ENCODE results near the gene TMED7.
A peak's percentile ranks its signal among the peaks of the same experiment; 100 is the strongest.
"Not testable (repeated sequence)": the region's sequence is repeated elsewhere in the genome, so short reads cannot be mapped to it uniquely, and the experiment has no call there.

Gene TMED7

DNA sequence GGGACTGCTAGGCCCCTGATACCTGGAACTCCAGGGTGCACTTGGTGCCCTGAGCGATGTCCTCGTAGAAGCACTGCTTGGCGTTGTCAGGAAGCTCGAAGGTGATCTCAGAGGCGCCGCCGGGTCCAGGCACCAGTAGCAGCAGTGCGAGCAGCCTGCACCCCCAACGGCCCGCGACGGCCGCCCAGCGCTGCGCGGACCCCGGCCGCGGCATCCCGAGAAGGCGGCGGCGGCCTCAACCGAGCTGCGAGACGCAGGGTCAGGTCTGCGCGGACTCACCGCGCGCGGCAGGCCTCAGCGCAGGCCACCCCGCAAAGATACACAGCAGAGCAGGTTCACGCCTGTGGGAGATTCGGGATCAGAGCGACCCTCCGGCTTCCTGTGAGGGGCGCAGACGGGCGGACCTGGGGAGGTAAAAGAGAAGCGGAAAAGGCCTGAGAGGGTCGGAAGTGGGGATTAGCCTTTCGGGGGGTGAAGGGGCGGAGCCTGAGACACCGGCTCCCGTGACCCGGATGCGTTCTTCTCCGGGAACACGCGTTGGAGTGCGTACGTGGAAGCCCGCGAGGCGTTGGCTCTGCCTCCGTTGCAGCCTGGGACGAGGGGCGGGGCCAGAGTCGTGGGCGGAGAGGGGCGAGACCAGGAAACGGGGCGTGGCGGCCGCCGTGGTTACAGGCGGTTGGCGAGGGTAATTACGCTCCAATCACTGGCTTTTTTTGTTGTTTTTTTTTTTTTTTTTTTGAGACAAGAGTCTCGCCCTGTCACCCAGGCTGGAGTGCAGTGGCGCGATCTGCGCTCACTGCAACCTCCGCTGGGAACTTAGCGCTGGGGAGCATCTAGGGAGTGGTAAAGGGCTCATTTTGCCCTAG, at the start of gene TMED7:
Gene TMED7, minus strand, starts transcription at position 458 of the 866 bp plus-strand sequence. Its CDS starts 244 bp downstream, at position 214.
- DNase-seq = peak; percentile 94

DNA sequence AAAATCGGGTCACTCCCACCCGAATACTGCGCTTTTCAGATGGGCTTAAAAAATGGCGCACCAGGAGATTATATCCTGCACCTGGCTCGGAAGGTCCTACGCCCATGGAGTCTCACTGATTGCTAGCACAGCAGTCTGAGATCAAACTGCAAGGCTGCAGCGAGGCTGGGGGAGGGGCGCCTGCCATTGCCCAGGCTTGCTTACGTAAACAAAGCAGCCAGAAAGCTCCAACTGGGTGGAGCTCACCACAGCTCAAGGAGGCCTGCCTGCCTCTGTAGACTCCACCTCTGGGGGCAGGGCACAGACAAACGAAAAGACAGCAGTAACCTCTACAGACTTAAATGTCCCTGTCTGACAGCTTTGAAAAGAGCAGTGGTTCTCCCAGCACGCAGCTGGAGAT, 48.9 kb upstream of the TMED7 start:
- DNase-seq = not testable (repeated sequence)

DNA sequence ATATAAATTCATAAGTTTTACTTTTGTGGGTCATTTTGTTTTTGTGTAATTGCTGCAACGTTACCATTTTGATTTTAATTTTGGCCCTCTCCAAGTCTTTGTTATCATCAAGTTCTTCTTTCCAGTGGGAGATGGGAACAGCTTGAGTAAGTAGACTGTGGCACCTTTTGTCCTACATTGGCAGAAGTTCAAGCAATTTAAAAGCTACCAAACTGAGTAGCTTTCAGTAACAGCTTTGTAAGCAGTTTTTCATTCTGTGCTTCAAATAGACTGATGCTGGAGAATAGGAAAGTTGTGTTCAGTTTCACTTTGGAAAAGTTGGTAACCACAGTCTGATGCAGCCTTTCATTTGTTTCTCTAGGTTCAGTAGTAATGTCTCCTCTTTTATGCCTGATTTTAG, 47.8 kb upstream of the TMED7 start:
- peak; percentile 20 for DNase-seq

DNA sequence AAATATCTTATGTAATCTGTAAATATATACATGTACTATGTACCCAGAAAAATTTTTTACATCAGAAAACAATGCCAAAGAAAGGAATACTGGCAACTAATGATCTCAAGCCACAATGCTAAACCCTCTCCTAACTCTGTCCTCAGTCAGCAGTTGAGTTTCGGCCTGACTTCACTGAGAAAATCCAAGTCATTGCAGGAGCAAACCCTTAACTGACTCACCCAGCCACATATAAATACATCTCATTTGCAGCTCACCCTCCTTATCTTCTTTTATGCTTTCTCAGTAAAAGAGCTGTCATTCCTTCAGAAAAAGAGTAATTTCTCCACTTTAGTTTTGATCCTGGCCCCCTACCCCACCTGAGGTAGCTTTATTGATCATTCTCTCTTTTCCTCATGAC, 46.1 kb upstream of the TMED7 start:
- DNase-seq = no peak

DNA sequence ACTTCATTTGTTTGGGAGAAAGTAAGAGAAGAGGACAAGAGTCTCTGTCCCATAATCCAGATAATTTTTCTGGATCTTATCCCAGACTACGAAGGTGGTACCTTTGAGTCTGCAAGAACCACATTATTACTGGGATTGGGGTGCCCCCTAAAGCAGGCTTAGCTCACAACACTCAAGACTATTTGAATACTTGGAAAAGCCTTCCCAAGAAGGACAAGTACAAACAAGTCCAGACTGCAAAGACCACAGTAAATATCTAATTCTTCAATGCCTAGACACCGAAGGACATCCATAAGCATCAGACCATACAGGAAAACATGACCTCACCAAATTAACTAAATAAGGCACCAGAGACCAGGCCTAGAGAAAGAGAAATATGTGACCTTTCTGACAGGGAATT, 40.2 kb upstream of the TMED7 start:
- no peak for DNase-seq

DNA sequence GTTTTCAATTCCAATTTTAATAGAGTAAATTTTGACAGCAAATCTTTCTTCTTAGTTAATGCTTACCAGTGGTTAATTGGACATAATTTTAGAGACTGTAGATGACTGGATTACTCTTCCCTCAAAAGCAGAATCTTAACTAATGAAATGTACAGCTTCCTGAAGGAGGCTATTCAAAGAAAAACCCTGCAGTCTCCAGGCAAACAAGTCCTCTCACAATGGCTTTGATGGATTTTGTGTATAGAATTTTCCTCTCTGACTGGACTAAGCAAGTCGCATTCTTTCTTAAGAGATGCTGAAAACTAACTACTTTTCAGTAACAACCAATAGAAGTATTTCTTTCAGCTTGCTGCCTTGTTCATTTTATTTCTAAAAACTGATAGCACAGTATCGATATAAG, 35.7 kb upstream of the TMED7 start:
- no peak for DNase-seq

DNA sequence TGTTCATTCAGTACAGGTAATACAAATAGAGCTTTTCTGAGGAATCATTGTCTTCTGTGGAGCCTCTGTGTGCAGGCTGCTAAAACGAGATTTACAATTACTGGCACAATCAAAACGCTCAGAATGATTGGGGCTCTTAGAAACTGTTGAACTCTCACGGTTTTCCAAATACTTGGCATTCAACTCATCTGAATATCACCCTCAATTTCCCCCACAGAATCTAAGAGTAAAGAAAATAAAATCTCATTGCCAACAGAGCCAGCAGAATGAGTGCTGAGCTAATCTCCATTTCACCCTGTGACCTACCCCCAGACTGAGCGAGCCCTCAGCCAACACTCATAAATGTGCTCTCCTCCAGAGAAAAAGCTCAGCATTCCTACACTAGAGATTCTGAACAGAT, 35.3 kb upstream of the TMED7 start:
- DNase-seq = no peak

DNA sequence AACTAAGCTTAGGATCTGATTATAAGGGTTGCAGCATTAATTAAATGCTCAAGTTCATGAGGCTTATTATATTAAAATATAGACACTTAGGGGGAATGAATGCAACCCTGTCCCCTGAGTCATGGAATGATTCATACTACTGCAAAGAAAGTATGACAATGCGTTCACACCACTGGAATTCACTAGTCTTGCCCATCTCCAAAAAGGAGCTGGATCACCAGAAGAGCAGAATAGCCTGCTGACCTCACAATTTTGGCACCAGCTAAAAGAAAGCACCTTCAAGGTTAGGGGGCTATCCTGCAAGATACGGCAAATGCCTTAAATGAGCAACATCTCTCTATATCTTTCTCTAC, 32.0 kb upstream of the TMED7 start:
- DNase-seq = no peak

DNA sequence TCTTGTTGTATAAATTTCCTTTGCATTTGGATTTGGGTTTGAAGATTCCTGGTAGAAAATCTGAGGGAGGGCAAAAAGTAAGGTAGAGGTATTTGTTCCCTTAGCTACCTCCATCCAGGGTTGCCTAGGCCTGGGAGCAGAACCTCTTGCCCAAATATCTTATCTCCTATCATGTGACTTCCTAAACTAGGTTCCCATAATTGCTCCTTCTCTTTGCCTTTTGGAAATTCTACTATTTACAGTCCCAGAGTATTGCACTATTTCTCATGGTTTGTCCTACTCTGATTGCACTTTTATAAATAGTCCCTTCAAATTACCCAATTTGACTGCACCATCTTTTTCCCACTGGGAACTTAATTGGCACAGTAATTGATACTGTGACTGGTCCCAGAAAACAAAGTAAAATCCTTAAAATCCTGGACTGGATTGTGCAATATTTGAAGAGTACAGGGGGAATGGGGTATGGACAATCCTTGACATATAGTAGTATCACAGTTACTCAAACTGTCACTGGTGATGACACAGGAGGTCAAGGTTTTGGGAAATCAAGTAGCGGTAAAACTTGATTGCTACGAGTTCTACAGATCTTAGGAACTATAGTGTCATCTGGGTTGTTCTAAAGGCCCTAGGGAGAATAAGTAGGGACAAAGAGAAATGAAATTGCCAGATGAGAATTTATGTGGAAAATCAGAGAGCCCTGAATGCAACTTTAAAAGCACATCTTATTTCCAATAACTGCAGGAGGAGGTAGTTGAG, 31.5 kb upstream of the TMED7 start:
- no peak for DNase-seq

DNA sequence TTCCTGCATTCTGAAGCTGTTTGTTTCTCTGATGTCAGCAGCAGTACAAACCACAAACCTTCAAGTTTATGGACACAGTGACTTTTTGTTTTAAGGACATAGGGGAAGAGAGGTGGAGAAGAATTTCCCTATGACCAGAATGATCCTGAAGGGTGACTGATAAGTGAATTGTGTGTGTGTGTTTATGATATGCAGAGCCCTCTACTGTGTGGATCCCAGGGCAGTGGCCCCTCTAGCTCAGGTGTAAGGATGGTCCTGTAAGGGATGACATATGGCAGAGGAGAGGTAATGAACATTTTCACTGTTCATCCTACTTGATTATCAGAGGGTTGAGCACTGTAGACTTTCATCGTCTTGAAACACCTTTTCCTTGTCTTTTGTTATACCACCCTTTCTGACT, 30.6 kb upstream of the TMED7 start:
- DNase-seq = no peak

DNA sequence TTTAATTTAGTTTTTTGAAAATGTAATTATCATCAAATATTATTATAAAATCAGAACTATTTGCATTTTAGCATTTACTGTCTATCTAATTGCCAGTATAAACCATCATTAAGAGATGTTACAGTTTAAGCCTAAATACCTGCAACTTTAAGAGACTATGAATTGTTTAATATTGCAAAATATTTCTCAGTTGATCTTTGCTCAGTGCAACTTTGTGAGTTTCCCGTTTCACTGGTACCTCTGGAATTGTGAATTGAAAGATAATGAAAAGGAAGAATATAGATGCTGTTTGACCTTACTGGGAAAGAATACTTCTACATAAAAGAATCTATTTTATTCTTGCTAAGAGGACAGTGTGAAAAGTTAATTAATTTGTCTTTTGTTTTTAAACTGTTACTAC, 30.2 kb upstream of the TMED7 start:
- no peak for DNase-seq

DNA sequence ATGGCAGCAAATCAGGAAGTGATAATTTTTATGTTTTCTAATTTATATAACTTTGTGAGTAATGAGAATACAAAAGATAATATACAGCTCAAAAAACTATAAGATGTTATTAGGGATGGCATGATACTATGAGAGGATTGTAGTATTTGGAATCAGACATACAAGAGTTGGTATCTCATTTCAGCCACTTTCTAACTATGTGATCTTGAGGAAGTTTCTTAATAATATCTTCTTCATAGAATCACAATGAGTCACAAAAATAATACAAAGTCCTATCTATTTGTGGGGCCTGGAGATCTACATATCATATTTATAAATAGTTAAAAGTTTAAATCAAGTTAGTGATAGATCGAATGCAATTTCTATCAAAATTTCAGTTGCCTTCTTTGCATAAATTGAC, 23.7 kb upstream of the TMED7 start:
- DNase-seq = no peak

DNA sequence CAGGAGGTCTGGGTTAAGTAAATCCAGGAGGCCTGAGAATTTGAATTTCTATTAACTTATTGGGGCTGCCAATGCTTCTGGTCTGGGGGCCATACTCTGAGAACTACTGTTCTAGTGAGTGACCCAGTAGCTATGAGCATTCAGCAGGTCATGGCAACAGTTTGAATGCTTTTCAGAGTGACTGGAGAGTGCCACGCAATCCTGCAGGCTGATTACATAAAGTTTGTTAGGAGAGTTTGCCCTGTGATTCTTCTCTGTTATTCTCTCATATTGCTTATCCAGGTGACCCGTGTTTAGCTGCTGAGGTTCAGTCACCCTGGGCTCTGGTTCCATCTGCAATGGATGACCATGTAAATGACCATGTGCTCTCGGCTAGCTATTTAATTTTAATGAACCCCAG, 22.2 kb upstream of the TMED7 start:
- no peak for DNase-seq

DNA sequence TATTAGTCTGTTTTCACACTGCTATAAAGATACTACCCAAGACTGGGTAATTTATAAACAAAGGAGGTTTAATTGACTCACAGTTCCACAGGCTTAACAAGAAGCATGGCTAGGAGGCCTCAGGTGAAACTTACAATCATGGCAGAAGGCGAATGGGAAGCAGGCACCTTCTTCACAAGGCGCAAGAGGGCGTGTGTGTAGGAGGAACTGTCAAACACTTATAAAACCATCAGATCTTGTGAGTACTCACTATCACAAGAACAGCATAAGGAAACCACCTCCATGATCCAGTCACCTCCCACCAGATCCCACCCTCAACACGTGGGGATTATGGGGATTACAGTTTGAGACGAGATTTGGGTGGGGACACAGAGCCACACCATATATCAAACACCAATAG, 19.6 kb upstream of the TMED7 start:
- not testable (repeated sequence) for DNase-seq

DNA sequence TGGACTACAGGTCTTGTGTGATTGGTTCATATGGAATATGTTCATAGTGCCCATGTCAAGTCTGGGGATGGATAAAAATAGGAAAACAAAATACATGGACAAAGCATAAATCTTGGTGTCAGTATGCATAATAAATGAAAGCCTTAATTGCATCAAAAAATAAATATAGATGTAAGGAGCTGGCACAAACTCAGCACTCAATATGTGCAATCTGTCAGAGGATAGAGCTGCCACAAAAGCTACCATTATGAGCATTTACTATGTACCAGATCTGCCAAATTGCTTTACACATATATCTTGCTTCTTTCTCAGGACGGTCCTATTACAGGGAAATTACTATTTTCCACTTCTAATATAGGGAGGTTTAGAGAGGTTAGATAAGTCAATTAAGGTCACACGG, 18.2 kb upstream of the TMED7 start:
- peak; percentile 64 for DNase-seq

DNA sequence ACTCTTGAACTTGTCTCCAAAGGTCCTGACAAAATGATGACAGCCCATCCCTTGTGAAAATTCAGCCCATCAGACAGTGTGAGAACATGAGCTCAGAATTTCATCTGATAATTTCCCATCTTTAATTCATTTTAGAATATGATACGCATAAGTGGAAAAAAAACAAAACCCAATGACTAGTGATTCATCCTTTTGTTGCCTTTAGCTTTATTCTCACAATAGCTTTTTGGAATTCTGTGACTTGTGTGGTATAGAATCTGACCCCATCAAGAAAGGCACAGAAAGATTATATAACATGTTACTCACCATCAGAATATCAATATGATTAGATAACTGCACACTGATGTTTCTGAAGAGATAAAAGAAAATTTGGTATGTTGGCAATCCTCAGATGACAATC, 16.1 kb upstream of the TMED7 start:
- no peak for DNase-seq

DNA sequence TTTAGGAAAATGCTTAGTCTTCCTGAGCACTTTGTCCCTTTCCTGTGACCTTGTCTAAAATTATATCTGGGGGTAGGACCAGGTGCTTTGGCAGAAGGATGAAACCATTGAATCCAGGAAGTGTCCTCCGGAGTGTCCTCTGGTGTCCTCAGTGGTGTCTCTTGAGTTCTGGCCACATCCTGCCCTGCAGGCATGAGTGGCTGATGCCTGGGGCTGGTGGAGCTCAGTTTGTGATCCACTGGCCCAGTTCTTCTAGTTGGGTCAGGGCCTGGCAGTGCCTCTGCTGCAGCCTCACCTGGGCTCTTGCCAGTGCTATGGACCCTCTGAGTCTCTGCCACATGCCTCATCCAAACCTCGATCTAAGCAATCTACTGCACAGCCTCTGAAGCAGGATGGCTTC, 14.4 kb upstream of the TMED7 start:
- DNase-seq = no peak

DNA sequence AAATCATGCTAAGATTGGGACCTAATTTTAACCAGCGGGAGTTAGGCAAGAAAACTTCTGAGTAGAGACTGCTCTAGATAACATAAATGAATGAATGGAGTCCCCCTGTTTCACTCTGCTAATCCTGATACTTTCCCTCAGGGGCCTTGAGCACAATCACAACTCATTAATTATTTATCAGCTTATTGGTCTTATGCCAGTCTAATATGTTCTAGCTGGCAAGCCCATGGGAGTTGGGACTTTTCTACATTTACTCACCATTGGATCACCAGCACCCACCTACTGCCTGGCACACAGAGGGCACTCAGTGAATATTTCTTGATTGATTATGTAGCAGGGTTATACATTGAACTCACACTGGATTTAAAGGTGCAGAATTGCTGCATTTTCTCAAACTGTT, 13.5 kb upstream of the TMED7 start:
- no peak for DNase-seq

DNA sequence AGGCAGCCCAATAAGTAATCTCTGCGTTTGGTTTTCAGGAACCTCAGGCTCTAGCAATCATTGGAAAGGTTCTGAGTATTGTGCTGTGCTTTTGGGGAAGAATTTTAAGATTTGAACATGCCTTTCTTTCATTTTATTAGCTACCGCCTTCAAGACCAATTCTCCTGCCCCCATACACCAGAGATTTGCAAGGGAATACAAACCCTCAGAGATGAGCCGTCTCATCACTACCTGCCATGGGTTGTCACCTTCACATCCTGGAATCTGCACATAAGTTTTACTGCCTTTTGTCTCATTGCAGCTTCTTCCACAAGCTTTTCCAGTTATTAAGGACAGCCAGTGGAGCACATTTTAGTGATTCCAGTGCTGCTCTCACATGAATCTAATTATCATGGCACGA, 11.7 kb upstream of the TMED7 start:
- no peak for DNase-seq

DNA sequence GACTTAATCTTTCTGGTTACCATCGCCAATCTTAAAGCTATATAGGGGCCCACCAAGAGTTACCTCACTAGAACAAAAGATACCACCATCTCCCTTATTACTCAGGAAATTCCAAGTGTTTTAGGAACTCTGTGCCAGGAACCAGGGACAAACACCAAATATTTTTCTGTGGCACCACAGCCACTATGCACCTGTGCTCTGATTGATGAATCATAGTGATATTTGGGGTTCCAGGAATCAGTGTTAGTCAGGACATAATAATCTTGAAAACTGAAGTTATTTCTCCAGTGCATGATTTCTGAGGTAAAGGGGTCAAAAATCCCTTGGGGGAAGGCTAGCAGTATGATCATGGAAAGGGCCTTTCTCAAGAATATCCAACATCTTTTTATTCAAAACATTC, 10.2 kb upstream of the TMED7 start:
- no peak for DNase-seq

DNA sequence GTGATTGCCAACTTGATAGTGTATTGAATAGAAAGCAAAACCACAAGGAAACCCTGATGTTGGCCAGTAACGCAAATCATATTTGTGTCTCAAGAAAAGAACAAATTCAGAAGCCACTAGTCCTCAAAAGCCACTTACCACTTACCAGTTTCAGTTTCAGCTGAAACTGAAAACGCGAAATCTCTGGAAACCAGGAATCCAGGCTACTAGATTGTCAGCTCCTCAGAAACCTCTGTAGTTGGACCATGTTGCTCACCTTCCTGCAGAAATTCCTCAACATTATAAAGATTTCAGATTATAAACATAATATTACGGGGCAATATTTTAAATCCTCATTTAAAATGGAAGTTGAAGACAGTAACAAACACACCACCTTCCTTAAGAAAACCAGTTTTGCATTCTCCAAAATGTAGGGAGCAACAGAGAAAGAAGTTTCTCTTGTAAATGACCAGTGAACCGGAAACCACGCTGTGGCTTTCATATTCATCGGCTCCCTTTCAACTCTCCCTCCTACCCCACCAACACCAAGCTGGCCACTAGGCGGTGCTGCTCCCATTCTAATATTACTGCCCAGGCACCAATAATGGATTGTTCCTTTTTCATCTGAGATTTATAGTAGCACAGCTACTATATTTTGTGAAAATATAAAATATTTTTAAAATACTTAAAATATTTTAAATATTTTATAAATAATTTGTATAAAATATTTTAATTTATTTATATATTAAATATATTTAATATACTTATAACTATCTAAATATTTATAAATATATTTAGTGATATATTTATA, 8.7 kb upstream of the TMED7 start:
- peak; percentile 49 for DNase-seq

DNA sequence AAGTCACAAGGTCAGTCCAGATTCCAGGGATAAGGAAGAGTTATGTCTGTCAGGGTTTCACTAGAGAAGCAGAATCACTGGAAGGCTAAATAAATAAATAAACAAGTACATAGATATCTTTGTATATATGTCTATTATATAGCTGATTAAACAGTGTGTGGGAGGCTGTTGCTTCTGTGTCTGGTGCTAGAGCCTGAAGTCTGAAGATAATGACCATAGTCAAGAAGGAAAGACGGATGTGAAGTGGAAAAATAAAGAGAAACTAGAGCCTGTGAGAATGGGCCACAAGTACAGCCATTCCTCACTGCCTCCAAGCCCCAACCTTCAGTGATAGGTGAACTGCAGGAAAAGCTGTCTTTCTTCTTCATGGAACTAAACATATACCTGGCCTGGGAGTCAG, 4.1 kb upstream of the TMED7 start:
- DNase-seq = no peak

DNA sequence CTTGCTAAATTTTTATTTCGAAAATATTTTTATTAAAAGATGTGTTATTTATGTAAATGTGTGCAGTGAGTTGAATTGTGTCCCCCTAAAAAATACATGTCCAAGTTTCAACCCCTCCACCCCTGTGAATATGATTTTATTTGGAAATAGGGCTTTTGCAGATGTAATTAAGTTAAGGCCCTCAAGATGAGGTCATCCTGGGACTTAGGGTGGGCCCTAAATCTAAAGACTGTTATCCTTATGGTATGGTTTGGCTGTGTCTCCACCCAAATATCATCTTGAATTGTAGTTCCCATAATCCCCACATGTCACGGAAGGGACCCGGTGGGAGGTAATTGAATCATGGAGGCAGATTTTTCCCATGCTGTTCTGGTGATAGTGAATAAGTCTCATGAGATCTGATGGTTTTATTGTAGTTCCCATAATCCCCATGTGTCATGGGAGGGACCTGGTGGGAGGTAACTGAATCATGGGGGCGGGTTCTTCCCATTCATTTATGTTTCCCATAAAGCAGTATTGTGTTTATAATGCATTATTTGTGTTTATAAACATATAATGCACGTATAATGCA, 1.5 kb upstream of the TMED7 start:
- no peak for DNase-seq

Data from NCI-H446 treated with DMSO at 0.1 percent for 48 hours (cell line).